Activated T-helper 17 cell treated with anti-CD3 and anti-CD28 coated beads, Interleukin-2, amount 50 U/mL, for 72 hours (primary cell): Measurements from ENCODE around the gene PROM2. TPM values are rescaled to one million over a fixed set of nuclear protein-coding genes. Genes with fewer than 3 reads are reported as not detected.

Source experiments
- ATAC-seq: fragments of 150-1000 bp; cut with Tn5 transposase; replicated peaks from 2 replicates; pipeline ENCODE4 v1.10.0; 2021; ENCODE audit warnings: mild to moderate bottlenecking, moderate library complexity
- H3K27ac Mint-ChIP-seq: one replicate; pipeline ENCODE4 v1.8.0; 2022; ENCODE audit warnings: mixed read lengths
- H3K27me3 Mint-ChIP-seq: one replicate; pipeline ENCODE4 v1.8.0; 2022; ENCODE audit warnings: mixed read lengths
- H3K36me3 Mint-ChIP-seq: one replicate; pipeline ENCODE4 v1.8.0; 2022; ENCODE audit warnings: low read depth, mild to moderate bottlenecking, mixed read lengths
- H3K4me1 Mint-ChIP-seq: one replicate; pipeline ENCODE4 v1.8.0; 2022; ENCODE audit warnings: mixed read lengths
- H3K4me3 Mint-ChIP-seq: one replicate; pipeline ENCODE4 v1.8.0; 2022; ENCODE audit warnings: mild to moderate bottlenecking, mixed read lengths
- H3K9me3 Mint-ChIP-seq: one replicate; pipeline ENCODE4 v1.8.0; 2022; ENCODE audit warnings: mixed read lengths
- total RNA-seq, 2 donors: library from RNA; stranded (reverse); gene quantifications; one replicate each; pipeline ENCODE4 v1.2.3, GENCODE V29; 2022

PROM2 gene
- total RNA-seq, 2 donors from 2014 or later, result 0.90 to 0.91 TPM

DNA sequence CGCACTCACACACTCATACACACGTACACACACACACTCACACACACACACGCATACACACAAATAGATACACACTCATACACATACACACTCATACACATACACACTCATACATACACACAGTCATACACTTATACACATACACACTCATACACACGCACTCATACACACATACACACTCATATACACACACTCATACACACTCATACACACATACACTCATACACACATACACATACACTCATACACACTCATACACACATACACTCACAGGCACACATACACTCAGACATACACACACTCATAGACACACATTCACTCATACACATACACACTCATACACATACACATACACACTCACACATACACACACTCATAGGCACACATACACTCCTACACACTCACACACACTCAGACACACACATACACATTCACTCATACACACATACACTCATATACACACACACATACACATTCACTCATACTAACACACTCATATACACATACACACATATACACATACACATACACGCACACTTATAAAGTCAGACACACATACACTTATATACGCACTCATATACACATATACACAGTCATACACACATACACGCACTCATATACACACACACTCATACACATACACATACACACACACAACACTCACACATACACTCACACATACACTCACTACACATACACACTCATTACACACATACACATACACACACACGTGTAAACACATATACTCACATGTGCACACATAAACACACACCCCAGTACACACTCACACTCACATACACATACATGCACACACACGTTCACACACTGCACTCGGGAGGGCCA lies 51.6 kb downstream of the PROM2 start:
- Mint-ChIP-seq H3K4me3 (no peak overlapping the region), H3K36me3 (no peaks in the 10 kb centered on the region), H3K27ac (no peak overlapping the region), H3K9me3 (no peaks in the 10 kb centered on the region), H3K27me3 (no peaks in the 10 kb centered on the region), H3K4me1 (no peaks in the 10 kb centered on the region)
- no peak for ATAC-seq

- Mint-ChIP-seq H3K27ac (no peak overlapping the region), H3K4me3 (no peak overlapping the region)
- ATAC-seq, result no peak
These were observed 52.3 kb downstream of the PROM2 start for GRCh38 chr2:95326433-95327140.

GRCh38 chr2:95327861-95328260 lies 53.6 kb downstream of the PROM2 start:
- Mint-ChIP-seq H3K27me3 (no peaks in the 10 kb centered on the region), H3K27ac (no peak overlapping the region), H3K36me3 (no peaks in the 10 kb centered on the region), H3K9me3 (no peaks in the 10 kb centered on the region), H3K4me3 (no peak overlapping the region), H3K4me1 (no peaks in the 10 kb centered on the region)
- no peak for ATAC-seq

More at GRCh38 chr2:95326433-95327140, 52.3 kb downstream of the PROM2 start:
- no peaks in the 10 kb centered on the region for H3K9me3 Mint-ChIP-seq
- no peaks in the 10 kb centered on the region for H3K4me1 Mint-ChIP-seq
- no peaks in the 10 kb centered on the region for H3K36me3 Mint-ChIP-seq
- no peaks in the 10 kb centered on the region for H3K27me3 Mint-ChIP-seq

- Mint-ChIP-seq H3K36me3 (no peaks in the 10 kb centered on the region), H3K4me1 (no peaks in the 10 kb centered on the region)
These were observed 54.3 kb downstream of the PROM2 start for GRCh38 chr2:95328358-95329125.

GRCh38 chr2:95329401-95329800 lies 55.2 kb downstream of the PROM2 start:
- H3K4me1 Mint-ChIP-seq, result no peaks in the 10 kb centered on the region
- H3K27ac Mint-ChIP-seq, result no peak overlapping the region
- no peaks in the 10 kb centered on the region for H3K9me3 Mint-ChIP-seq
- no peak for ATAC-seq
- H3K36me3 Mint-ChIP-seq, result no peaks in the 10 kb centered on the region
- H3K4me3 Mint-ChIP-seq, result no peak overlapping the region
- H3K27me3 Mint-ChIP-seq, result peaks cover 2% of the 10 kb centered on the region

More at GRCh38 chr2:95328358-95329125, 54.3 kb downstream of the PROM2 start:
- Mint-ChIP-seq H3K27me3 (no peaks in the 10 kb centered on the region), H3K27ac (no peak overlapping the region), H3K4me3 (no peak overlapping the region), H3K9me3 (no peaks in the 10 kb centered on the region)
- no peak for ATAC-seq

DNA sequence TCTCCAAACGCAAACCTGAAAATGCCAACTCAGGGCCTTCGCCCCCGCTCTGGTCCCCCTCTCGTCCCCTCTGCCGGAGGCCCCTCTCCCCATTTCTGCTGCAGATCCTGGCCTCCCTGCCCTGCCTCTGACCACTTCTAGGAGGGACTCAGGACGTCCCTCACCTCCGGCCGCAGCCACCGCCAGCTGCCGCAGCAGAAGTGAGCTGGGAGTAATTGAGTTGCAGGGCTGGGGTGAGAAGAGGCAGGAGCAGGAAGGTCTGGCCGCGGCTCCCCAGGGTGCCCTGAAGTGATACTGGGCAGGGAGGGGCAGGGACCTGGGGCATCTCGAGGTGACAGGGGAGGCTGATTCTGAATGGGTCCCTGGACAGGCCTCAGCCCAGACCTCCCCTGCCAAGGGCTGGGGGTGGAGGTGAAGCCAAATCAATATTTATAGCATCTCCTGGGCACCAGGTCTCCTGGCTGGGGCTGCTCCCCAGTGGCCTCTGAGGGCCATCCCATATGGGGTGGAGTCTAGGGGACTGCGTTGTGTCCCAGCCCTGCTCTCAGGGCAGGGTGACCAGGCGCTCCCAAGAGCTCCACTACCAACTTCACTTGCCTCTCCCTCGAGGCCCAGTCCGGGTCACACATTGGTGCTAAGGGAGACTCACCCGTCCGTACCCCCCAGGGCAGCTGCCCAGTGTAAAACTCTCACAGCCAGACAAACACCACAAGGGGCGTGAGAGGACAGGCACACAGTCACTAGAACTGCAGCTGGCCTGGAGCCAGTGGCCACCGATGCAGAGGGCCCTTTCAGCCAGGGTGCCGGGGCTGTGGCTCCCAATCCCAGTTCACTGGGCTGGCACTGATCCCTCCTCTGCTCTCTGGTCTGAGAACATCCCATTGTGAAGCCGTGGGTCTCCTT lies 55.9 kb downstream of the PROM2 start:
- Mint-ChIP-seq H3K4me3 (no peak overlapping the region), H3K27ac (no peak overlapping the region), H3K36me3 (no peaks in the 10 kb centered on the region), H3K27me3 (peaks cover 3% of the 10 kb centered on the region), H3K9me3 (no peaks in the 10 kb centered on the region), H3K4me1 (no peaks in the 10 kb centered on the region)
- ATAC-seq, result no peak

- no peak for ATAC-seq
- no peaks in the 10 kb centered on the region for H3K36me3 Mint-ChIP-seq
- peaks cover 3% of the 10 kb centered on the region for H3K27me3 Mint-ChIP-seq
- no peaks in the 10 kb centered on the region for H3K4me1 Mint-ChIP-seq
- H3K4me3 Mint-ChIP-seq, result no peak overlapping the region
- no peaks in the 10 kb centered on the region for H3K9me3 Mint-ChIP-seq
- H3K27ac Mint-ChIP-seq, result no peak overlapping the region
These were observed 56.6 kb downstream of the PROM2 start for GRCh38 chr2:95330794-95331338.

GRCh38 chr2:95331606-95332005 lies 57.4 kb downstream of the PROM2 start:
- Mint-ChIP-seq H3K4me1 (no peaks in the 10 kb centered on the region), H3K36me3 (no peaks in the 10 kb centered on the region), H3K4me3 (no peak overlapping the region)

DNA sequence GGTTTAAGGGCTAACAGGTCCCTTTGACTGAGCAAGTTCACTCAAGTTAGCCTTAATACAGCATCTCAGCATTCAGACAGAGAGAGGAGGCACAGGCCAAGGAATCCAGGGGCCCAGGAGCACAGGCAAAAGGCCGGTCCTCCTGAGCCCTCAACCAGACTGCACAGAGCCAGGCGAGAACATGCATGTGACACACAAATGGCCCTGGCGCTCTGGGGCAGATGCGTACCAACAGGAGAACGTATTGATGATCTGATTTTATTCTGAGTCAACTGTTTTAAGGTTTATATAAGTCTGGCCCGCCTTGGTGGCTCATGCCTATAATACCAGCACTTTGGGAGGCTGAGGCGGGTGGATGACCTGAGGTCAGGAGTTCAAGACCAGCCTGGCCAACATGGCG lies 57.8 kb downstream of the PROM2 start:
- Mint-ChIP-seq H3K36me3 (no peaks in the 10 kb centered on the region), H3K9me3 (no peaks in the 10 kb centered on the region), H3K27ac (no peak overlapping the region), H3K4me1 (no peaks in the 10 kb centered on the region), H3K4me3 (no peak overlapping the region), H3K27me3 (peaks cover 3% of the 10 kb centered on the region)
- no peak for ATAC-seq

More at GRCh38 chr2:95331606-95332005, 57.4 kb downstream of the PROM2 start:
- no peaks in the 10 kb centered on the region for H3K9me3 Mint-ChIP-seq
- peaks cover 3% of the 10 kb centered on the region for H3K27me3 Mint-ChIP-seq
- no peak overlapping the region for H3K27ac Mint-ChIP-seq
- ATAC-seq, result no peak

DNA sequence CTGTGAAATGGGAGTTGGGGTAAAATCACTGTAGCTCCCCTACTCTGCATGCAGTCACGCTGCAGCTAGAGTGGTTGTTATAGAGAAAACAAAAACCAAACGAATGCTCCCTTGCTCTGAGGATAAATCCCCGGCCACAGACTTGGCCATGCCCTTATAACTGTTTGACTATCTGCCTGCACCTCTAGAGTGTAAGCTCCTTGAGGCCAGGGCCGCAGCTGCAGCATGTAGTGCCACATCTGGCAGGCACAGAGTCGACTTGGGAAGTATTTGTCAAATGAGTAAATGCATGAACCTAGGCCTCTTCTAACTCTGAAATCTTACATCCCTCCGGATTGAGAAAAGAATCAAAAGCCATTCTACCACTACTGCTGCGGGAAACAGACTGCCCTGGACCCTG lies 58.8 kb downstream of the PROM2 start:
- no peak for ATAC-seq
- no peak overlapping the region for H3K27ac Mint-ChIP-seq
- H3K36me3 Mint-ChIP-seq, result no peaks in the 10 kb centered on the region
- no peaks in the 10 kb centered on the region for H3K4me1 Mint-ChIP-seq
- H3K27me3 Mint-ChIP-seq, result peaks cover 7% of the 10 kb centered on the region
- no peak overlapping the region for H3K4me3 Mint-ChIP-seq
- H3K9me3 Mint-ChIP-seq, result no peaks in the 10 kb centered on the region

GRCh38 chr2:95333888-95334338 lies 59.7 kb downstream of the PROM2 start:
- ATAC-seq, result no peak
- Mint-ChIP-seq H3K27ac (no peak overlapping the region), H3K27me3 (peaks cover 7% of the 10 kb centered on the region), H3K36me3 (no peaks in the 10 kb centered on the region), H3K9me3 (no peaks in the 10 kb centered on the region), H3K4me1 (no peaks in the 10 kb centered on the region), H3K4me3 (no peak overlapping the region)

- H3K4me3 Mint-ChIP-seq, result no peak overlapping the region
- no peaks in the 10 kb centered on the region for H3K4me1 Mint-ChIP-seq
- H3K36me3 Mint-ChIP-seq, result no peaks in the 10 kb centered on the region
- no peak overlapping the region for H3K27ac Mint-ChIP-seq
- peaks cover 7% of the 10 kb centered on the region for H3K27me3 Mint-ChIP-seq
- no peaks in the 10 kb centered on the region for H3K9me3 Mint-ChIP-seq
- no peak for ATAC-seq
These were observed 60.8 kb downstream of the PROM2 start for GRCh38 chr2:95334916-95335641.

DNA sequence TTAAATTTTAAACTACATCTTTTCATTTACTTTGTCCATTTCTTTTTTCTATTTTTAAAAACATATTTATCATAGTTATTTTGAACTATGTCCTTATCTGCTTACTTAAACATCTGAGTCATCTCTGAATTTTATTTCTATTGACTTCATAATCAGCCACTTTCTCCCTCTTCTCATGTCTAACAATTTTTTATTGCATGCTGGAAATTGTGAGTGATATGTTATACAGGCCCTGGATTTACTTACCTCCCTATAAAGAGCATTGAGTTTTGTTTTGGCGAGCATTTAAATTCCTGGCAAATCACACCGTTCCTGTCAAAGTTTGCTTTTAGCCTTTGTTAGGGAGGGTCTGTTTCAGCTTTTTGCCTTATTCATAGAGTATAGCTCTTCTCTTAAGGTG lies 62.2 kb downstream of the PROM2 start:
- H3K4me1 Mint-ChIP-seq, result no peaks in the 10 kb centered on the region
- no peak overlapping the region for H3K4me3 Mint-ChIP-seq
- no peaks in the 10 kb centered on the region for H3K9me3 Mint-ChIP-seq

More for the DNA sequence above, 62.2 kb downstream of the PROM2 start:
- Mint-ChIP-seq H3K27me3 (peaks cover 9% of the 10 kb centered on the region), H3K36me3 (no peaks in the 10 kb centered on the region), H3K27ac (no peak overlapping the region)
- no peak for ATAC-seq
